ENCODE results near the gene ZNF467.

Gene ZNF467

GRCh38 chr7:149773446-149774236 is at the start of gene ZNF467:
Gene ZNF467, minus strand, starts transcription at chr7:149773588. Its CDS starts 2,556 bp downstream, at chr7:149771032.
- DNase-seq, result no peak

GRCh38 chr7:149822353-149822943 is 49.1 kb upstream of the ZNF467 start:
- DNase-seq, result no peak

GRCh38 chr7:149821191-149822148 is 48.1 kb upstream of the ZNF467 start:
- no peak for DNase-seq

- no peak for DNase-seq
Observed at GRCh38 chr7:149820622-149821190, 47.3 kb upstream of the ZNF467 start.

GRCh38 chr7:149819961-149820340 is 46.6 kb upstream of the ZNF467 start:
- DNase-seq, result no peak

GRCh38 chr7:149819141-149819960 is 46.0 kb upstream of the ZNF467 start:
- DNase-seq, result no peak

- no peak for DNase-seq
Observed at GRCh38 chr7:149818536-149818840, 45.1 kb upstream of the ZNF467 start.

GRCh38 chr7:149817836-149818535 is 44.6 kb upstream of the ZNF467 start:
- no peak for DNase-seq

- DNase-seq, result no peak
Observed at GRCh38 chr7:149817301-149817771, 43.9 kb upstream of the ZNF467 start.

- no peak for DNase-seq
Observed at GRCh38 chr7:149816794-149817193, 43.4 kb upstream of the ZNF467 start.

- no peak for DNase-seq
Observed at GRCh38 chr7:149816267-149816751, 42.9 kb upstream of the ZNF467 start.

- DNase-seq, result no peak
Observed at GRCh38 chr7:149815661-149816266, 42.4 kb upstream of the ZNF467 start.

- no peak for DNase-seq
Observed at GRCh38 chr7:149815121-149815520, 41.7 kb upstream of the ZNF467 start.

- no peak for DNase-seq
Observed at GRCh38 chr7:149814494-149814893, 41.1 kb upstream of the ZNF467 start.

- DNase-seq, result no peak
Observed at GRCh38 chr7:149813254-149814035, 40.1 kb upstream of the ZNF467 start.

- no peak for DNase-seq
Observed at GRCh38 chr7:149811831-149812490, 38.6 kb upstream of the ZNF467 start.

- no peak for DNase-seq
Observed at GRCh38 chr7:149811221-149811620, 37.8 kb upstream of the ZNF467 start.

GRCh38 chr7:149809215-149809614 is 35.8 kb upstream of the ZNF467 start:
- DNase-seq, result no peak

- no peak for DNase-seq
Observed at GRCh38 chr7:149808311-149808710, 34.9 kb upstream of the ZNF467 start.

- DNase-seq, result no peak
Observed at GRCh38 chr7:149806726-149807125, 33.3 kb upstream of the ZNF467 start.

Data from NCI-H2081 treated with DMSO at 0.1 percent for 48 hours (cell line).